NCI-H526 (cell line): ENCODE measurements around the gene DEFB116.
A peak's percentile ranks its signal among the peaks of the same experiment; 100 is the strongest.
"Not testable (repeated sequence)": the region's sequence is repeated elsewhere in the genome, so short reads cannot be mapped to it uniquely, and the experiment has no call there.

Source experiments
- DNase-seq, 2 experiments: peaks; one replicate each; lab custom pipeline; 2025; lab: John Stamatoyannopoulos, UW

The DEFB116 gene, protein sequence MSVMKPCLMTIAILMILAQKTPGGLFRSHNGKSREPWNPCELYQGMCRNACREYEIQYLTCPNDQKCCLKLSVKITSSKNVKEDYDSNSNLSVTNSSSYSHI

DNA sequence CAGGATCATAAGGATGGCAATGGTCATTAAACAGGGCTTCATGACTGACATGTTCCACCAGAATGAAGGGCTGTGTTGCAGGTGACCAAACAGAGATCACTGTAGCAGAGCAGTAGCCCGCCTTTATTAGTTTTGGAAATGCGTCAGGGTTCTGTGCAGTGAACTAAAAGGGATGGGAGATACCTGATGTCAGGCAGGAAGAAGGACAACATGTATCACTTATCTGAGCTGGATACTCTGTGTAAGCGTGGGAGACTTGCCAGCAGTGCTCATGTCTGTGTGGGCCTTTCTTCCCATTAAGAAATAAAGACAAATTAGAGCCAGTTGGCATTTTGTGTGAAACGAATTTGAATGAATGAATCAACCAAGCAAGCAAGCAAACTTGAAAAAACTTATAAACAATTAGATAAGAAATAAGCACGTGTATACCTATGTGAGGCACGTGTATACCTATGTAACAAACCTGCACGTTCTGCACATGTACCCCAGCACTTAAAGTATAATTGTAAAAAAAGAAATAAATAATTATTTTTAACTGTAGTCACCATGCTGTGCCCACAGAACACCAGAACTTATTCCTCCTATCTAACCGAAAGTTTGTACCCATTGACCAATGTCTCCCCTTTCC, at the start of gene DEFB116:
DEFB116 (minus strand) TSS at position 51 of the 628 bp plus-strand sequence; CDS start at position 51, 0 bp downstream.
- DNase-seq, result no peak

- DNase-seq, result no peak
These were observed 47.6 kb upstream of the DEFB116 start for GRCh38 chr20:31355981-31356380.

DNA sequence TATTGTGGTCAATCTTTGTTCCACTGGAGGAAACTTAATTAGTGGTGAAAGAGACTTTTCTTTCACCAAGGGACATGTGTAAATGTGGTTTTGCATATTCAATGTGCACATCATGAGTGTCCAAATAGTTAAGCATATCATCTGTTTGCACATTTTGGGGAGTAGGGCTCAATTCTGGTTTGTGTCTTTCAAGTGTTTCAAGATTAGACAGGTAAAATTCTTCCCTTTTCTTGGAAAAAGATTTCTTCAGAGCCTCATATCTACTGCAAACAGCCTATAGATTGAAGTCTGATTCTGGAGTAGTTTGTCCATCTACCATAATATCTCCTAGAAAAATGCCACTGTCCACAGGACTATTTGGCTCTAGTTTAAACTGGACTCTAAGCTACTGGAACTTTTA, 33.1 kb upstream of the DEFB116 start:
- no peak for DNase-seq

- no peak for DNase-seq
These were observed 22.5 kb upstream of the DEFB116 start for GRCh38 chr20:31330893-31331292.

DNA sequence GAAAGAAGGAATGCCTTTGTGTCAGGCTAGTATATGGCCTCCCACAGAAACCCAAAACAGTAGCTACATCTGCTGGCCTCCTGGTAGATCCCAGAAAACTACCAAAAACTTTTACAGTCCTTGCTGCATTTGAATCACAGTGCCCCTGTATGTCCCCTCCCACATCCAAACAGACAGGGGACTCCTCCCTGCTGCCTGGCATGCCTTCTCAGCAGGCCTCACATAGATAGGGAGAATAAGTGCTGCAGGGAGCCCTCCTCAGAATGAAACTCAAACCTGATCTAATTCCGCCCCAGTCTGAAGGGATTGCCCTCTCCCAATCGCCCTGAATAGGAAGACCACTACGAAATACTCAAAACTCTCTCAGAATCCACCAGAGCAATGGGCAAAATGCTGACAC, 14.1 kb upstream of the DEFB116 start:
- no peak for DNase-seq

DNA sequence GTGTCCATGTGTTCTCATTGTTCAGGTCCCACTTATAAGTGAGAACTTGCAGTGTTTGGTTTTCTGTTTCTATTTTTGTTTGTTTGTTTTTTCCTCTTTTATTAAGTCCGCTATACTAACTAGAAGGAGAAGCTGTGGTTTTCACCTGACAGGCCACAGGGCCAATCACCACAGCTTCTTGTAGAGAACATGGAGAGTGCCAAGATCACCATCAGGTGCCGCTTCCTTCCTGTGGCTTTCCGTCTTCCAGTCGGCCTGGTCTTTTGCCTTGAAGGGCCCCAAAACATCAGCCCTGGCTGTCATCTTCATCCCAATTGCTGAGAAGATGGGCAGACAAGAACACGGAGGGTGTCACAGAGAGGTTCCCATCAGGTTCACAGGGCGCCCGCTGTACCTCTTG, 23.4 kb downstream of the DEFB116 start:
- not testable (repeated sequence) for DNase-seq

DNA sequence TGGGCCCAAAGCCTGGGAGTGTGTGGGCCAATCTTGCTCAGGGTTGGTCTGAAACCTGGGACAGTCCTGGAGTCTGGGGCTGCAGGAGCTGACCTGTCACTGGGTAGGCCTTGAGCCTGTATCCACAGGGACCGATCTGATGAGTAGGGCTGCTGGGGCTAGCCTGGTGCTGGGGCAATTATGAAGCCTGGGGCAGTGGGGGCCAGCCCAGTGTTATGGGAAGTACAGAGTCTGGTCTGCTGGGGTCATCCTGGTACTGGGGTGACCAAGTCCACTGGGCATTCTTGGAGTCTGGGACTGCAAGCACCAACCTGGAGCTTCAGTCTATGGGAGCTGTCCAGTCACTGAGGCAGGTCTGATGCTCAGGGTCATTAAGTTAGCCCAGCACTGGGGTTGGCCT, 30.2 kb downstream of the DEFB116 start:
- no peak for DNase-seq

GRCh38 chr20:31274441-31274840, 33.9 kb downstream of the DEFB116 start:
- no peak for DNase-seq

DNA sequence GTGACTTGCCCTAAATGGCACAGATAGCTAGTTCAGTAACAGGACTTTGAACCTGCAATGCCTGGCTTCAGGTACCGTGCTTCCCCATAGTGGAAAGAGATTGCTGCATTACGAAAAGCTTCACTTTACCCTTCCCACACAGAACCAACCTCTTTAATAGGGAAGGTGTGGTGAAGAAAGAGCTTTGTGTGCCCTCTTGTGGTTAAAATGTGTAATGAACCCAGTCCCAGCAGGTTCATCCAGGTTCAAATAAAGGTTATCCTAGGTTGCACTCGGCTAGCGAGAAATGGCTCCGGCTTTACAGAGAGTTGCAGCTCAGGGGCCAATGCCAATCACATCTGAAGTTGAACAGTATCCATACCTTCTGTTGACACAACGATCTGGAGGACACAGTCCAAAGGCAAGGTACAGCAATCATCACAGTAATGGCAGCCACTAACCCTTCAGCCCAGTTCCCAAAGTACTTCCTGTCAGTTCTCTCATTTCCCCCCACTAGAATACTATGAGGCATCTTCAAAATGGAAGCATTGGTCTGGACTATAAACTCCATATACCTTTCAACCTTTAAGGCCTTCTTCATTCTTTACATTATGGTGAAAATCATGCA, 48.0 kb downstream of the DEFB116 start:
- peak; percentile 2 to 67 for DNase-seq

DNA sequence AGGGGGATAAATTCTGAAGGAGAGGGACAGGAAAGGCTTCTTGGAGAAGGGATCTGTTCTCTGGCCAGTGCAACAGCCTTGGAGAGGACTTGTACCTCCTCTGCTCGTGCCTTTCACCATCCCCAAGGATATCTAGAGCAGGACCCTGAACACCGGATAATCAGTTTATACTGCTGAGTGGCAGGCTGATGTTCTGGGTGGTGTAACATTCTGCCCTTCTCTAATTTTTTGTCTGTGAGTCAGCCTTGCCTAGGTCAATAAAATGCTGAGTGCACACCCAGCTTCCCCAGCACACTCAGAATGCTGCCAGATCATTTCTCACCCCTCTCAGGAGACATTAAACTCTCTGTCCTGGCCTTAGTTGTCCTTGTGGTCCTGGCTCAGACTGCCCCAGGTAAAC, 51.0 kb downstream of the DEFB116 start, which contains the start of gene DEFB115:
DEFB115 (plus strand) TSS at position 301 of the 400 bp plus-strand sequence; CDS start at position 301, 0 bp downstream.
- no peak for DNase-seq

DNA sequence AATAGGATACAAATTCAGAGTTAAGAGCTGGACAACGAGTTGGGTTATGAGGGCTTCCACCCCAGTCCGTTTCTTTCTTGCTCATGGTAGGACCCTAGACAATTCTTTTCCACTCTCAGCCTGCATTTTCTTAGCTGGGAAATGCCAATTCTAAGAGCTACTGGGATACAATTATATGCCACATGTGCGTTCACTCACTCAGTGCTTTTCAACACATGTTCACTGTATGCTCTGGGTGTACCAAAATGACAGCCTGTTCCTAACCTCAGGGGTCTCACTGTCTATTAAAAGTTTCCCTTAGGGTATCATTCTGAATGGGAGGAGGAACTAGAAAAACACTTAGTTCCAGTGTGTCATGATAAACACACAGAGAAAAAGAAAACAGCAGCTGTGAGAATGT, 51.4 kb downstream of the DEFB116 start:
- no peak for DNase-seq
